Coronary artery (tissue), 2 donors: ENCODE results near the gene DPYD.

Experiments
- DNase-seq: peaks from one replicate; pipeline ENCODE4 v3.0.0-alpha.2; 2017; ENCODE audit warnings: low spot score
- H3K27ac ChIP-seq, 2 donors: fragments of 200-600 bp; sonication (generic); one replicate each; pipeline ENCODE4 v1.5.1; 2016 to 2019
- H3K4me3 ChIP-seq: fragments of 200-600 bp; sonication (generic); 2 replicates; pipeline ENCODE4 v1.5.1; 2016; ENCODE audit warnings: mild to moderate bottlenecking, moderate library complexity
- TF ChIP-seq, protein P1 (sequence below): fragments of 200-600 bp; sonication (generic); IDR thresholded peaks from one replicate; pipeline ENCODE4 v1.5.1; 2019; ENCODE audit warnings: antibody characterized with exemption

The DPYD gene

DNA sequence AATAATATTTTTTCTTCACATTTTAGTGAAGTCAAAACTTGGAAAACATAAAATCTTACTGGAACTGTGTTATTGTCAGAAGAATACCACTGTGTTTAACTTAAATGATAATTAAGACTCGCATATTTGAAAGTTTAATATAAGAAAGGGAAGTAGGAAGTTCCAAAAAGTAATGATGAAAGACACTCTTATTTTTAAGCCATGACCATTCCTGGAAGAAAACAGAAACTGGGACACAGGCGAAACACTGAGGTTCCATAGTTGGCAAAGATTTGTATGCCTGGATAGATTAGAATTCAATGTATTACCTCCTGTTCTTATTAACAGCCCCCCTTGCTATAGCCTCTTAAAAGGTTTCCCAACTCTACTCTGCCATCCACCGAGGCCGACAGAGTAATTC is 271.2 kb downstream of the DPYD start:
- no peak overlapping the region for H3K4me3 ChIP-seq
- TF ChIP-seq, protein P1, sequence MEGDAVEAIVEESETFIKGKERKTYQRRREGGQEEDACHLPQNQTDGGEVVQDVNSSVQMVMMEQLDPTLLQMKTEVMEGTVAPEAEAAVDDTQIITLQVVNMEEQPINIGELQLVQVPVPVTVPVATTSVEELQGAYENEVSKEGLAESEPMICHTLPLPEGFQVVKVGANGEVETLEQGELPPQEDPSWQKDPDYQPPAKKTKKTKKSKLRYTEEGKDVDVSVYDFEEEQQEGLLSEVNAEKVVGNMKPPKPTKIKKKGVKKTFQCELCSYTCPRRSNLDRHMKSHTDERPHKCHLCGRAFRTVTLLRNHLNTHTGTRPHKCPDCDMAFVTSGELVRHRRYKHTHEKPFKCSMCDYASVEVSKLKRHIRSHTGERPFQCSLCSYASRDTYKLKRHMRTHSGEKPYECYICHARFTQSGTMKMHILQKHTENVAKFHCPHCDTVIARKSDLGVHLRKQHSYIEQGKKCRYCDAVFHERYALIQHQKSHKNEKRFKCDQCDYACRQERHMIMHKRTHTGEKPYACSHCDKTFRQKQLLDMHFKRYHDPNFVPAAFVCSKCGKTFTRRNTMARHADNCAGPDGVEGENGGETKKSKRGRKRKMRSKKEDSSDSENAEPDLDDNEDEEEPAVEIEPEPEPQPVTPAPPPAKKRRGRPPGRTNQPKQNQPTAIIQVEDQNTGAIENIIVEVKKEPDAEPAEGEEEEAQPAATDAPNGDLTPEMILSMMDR: no peak
- DNase-seq: no peak
- H3K27ac ChIP-seq: no peak overlapping the region

DNA sequence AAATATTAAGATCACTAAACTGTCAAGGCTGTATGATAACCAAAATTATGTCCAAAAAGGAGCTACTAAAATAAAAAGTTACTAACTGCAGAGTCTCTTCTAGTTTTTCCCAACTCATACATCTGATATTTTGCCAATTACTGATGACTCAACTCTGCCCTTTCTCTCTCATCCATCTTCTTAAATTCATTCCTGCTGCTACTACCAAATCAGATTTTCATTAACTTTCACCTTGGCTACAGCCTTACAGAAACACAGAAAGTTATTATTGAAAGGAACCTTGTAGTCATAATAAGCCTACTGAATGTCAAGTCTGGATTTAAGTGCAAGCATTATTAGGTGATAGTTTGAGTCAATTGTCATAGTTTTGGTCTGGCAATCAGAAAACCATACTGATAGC is 273.1 kb downstream of the DPYD start:
- no peak for DNase-seq
- Histone ChIP-seq H3K27ac (no peak overlapping the region), H3K4me3 (no peak overlapping the region)
- TF ChIP-seq, protein P1: no peak

DNA sequence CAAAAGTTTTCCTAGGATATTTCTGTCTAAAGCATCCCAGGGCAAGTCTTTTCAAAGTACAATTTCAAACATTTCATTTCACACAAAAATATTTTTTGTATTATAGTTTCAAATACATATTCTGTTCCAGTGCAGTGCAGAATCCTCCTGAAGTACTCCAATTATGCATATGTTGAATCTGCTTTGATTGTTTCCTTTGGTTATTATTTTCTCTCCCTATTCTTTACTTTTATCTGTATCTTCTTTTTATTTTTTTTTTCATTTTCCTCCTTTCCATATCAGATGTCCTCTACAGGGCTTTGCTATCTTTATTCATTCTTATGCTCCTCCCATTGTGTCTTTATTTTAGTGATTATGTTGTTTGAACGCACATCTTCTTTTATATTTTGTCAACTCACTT is 274.8 kb downstream of the DPYD start:
- H3K4me3 ChIP-seq: no peak overlapping the region
- no peak for DNase-seq
- H3K27ac ChIP-seq: no peak overlapping the region
- TF ChIP-seq, protein P1: no peak

DNA sequence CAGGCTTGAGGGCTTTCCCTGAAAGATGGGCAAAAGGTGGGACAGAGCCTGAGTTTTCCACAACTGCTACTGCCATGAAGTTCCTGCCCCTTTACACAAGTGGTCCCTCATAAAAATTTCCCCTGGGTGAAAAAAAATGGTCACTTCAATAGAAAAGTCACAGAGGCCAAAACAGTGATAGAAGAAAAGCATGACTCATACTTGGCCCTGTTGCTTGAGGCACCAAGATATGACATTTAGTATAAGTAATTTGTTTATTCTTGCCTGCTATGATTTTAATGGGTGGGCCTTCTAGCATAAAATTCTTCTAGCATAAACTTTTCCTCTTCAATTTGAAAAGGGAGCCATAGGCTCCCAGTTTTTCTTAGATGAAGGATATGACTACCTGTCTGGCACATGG is 280.2 kb downstream of the DPYD start:
- no peak for DNase-seq
- no peak overlapping the region for H3K27ac ChIP-seq
- TF ChIP-seq, protein P1: no peak

DNA sequence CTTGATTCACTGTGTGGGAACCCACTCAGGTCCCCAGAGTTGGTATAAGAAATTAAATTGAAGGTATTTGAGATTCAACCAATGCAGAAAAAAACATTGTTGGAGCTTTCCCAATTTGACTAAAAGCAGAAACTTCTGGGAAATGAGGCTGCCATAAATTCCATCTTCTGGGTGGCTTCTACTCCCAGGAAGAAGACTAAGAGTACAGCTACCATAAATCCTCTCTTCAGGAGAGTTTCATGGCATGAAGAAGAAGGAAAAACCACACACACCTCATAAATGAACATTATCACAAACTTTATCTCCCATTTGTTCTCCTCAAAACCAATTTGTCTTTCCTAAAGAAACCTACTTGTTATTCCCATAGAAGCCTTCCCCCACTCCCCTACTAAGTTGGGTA is 283.9 kb downstream of the DPYD start:
- TF ChIP-seq, protein P1: no peak
- Histone ChIP-seq H3K27ac (no peak overlapping the region), H3K4me3 (no peak overlapping the region)
- DNase-seq: no peak

More for the DNA sequence above, 280.2 kb downstream of the DPYD start:
- H3K4me3 ChIP-seq: no peak overlapping the region

DNA sequence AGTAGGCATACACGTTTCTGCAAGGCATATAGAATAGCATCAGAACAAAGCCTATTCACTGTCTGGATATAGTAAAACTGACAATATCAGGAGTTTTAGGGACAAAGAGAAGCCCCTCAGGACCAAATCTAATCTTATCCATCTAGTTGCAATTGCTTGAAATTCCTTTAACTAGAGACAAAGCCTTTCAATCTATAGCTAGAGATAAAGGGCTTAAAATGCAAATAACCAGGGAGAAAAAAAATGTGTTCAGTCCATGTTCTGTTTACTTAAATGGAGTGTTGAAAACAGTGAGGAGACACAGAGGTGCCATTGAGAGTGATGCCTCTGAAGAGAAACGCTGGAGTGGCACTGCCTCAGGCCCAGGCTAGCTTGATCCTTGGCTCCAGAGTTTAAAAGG is 286.1 kb downstream of the DPYD start:
- Histone ChIP-seq H3K4me3 (no peak overlapping the region), H3K27ac (no peak overlapping the region)
- DNase-seq: no peak
- TF ChIP-seq, protein P1: no peak

DNA sequence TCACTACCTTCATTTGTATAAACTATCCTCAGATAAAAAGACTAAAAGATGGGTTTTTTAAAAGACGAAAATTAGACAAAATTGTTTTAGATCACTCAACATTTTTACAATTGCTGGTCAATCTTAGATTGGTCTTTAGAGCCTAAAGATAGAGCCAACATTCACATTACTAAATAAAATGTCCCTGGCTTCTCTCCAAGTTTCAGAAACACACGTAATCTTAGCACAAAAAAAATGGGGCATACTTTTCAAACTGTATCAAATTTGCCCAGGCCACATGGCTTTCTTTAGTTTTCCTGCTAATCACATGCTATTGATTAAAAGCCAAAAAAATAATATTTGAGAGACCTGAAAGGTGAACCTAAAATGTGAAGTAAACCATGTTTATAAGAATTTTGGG is 288.1 kb downstream of the DPYD start:
- no peak overlapping the region for H3K27ac ChIP-seq
- H3K4me3 ChIP-seq: no peak overlapping the region
- DNase-seq: no peak
- TF ChIP-seq, protein P1: no peak
